Neural cell (in vitro differentiated cells): ENCODE results near the gene SRI. TPM values are rescaled to one million over a fixed set of nuclear protein-coding genes. Genes with fewer than 3 reads are reported as not detected.
A peak's percentile ranks its signal among the peaks of the same experiment; 100 is the strongest.

ENCODE experiments used
- H2AFZ ChIP-seq: fragments of 200-600, 300-800 bp; sonication (generic), shearing (Covaris generic); 2 replicates; pipeline ENCODE4 v1.6.0; 2014; ENCODE audit warnings: low read depth, mild to moderate bottlenecking, antibody characterized with exemption, low read length, moderate library complexity
- H3F3A ChIP-seq: fragments of 200-600 bp; shearing (Covaris generic); 2 replicates; pipeline ENCODE4 v1.6.1; 2016; ENCODE audit warnings: mild to moderate bottlenecking, moderate library complexity, mixed read lengths, antibody characterized with exemption, low read length; ENCODE audit not compliant: insufficient read depth, poor library complexity, severe bottlenecking
- H3K27ac ChIP-seq: fragments of 200-600, 300-800 bp; sonication (generic), shearing (Covaris generic); 2 replicates; pipeline ENCODE4 v1.5.1; 2014; ENCODE audit warnings: mild to moderate bottlenecking, low read length, moderate library complexity
- H3K27me3 ChIP-seq: fragments of 300-800, 200-600 bp; sonication (generic), shearing (Covaris generic); 2 replicates; pipeline ENCODE4 v1.6.0; 2014; ENCODE audit warnings: mild to moderate bottlenecking, low read depth, low read length, moderate library complexity; ENCODE audit not compliant: insufficient read depth
- H3K36me3 ChIP-seq: fragments of 300-800, 200-600 bp; sonication (generic), shearing (Covaris generic); 2 replicates; pipeline ENCODE4 v1.5.1; 2014; ENCODE audit warnings: mild to moderate bottlenecking, antibody characterized with exemption, low read length, moderate library complexity; ENCODE audit not compliant: insufficient read depth
- H3K4me2 ChIP-seq: fragments of 300-800, 200-600 bp; sonication (generic), shearing (Covaris generic); 2 replicates; pipeline ENCODE4 v1.6.0; 2014; ENCODE audit warnings: mild to moderate bottlenecking, low read length
- H3K4me3 ChIP-seq: fragments of 300-800, 200-600 bp; sonication (generic), shearing (Covaris generic); 2 replicates; pipeline ENCODE4 v1.5.1; 2014; ENCODE audit warnings: mild to moderate bottlenecking, low read length, moderate library complexity
- H3K79me2 ChIP-seq: fragments of 200-600 bp; shearing (Covaris generic); replicated peaks from 2 replicates; pipeline ENCODE4 v1.6.0; 2014; ENCODE audit warnings: mild to moderate bottlenecking, low read length, moderate library complexity; ENCODE audit not compliant: insufficient read depth
- H3K9ac ChIP-seq: fragments of 300-800, 200-600 bp; sonication (generic), shearing (Covaris generic); 2 replicates; pipeline ENCODE4 v1.6.1; 2016; ENCODE audit warnings: mild to moderate bottlenecking, low read length, mixed read lengths
- H3K9me2 ChIP-seq: fragments of 200-600 bp; shearing (Covaris generic); 2 replicates; pipeline ENCODE4 v1.6.1; 2016; ENCODE audit warnings: mild to moderate bottlenecking, low read length, mixed read lengths; ENCODE audit not compliant: insufficient read depth
- H3K9me3 ChIP-seq: fragments of 200-600, 300-800 bp; sonication (generic), shearing (Covaris generic); 2 replicates; pipeline ENCODE4 v1.6.1; 2016; ENCODE audit warnings: mild to moderate bottlenecking, mixed run types, low read length, moderate library complexity, mixed read lengths
- H4K20me1 ChIP-seq: fragments of 200-600 bp; shearing (Covaris generic); 2 replicates; pipeline ENCODE4 v1.6.1; 2016; ENCODE audit warnings: mild to moderate bottlenecking, mixed run types; ENCODE audit not compliant: insufficient read depth
- EP300 ChIP-seq: fragments of 450-650 bp; conservative IDR thresholded peaks from 2 replicates; pipeline ENCODE4 v1.6.1; 2014; ENCODE audit warnings: antibody characterized with exemption, mild to moderate bottlenecking, moderate library complexity; ENCODE audit not compliant: poor library complexity, severe bottlenecking
- MXI1 ChIP-seq: fragments of 450-650 bp; conservative IDR thresholded peaks from 2 replicates; pipeline ENCODE4 v1.6.1; 2014; ENCODE audit warnings: antibody characterized with exemption, mild to moderate bottlenecking; ENCODE audit not compliant: poor library complexity, severe bottlenecking
- POLR2AphosphoS5 ChIP-seq: IDR thresholded peaks from 2 replicates; pipeline ENCODE4 v1.6.1; 2012
- RAD21 ChIP-seq: fragments of 450-650 bp; conservative IDR thresholded peaks from 2 replicates; pipeline ENCODE4 v1.6.1; 2014; ENCODE audit warnings: antibody characterized with exemption, mild to moderate bottlenecking, moderate library complexity
- TAF1 ChIP-seq: IDR thresholded peaks from 2 replicates; pipeline ENCODE4 v1.6.1; 2012; ENCODE audit warnings: low read depth
- polyA plus RNA-seq: library from polyadenylated mRNA; depleted of rRNA; stranded (reverse); fragments of >200 nt; gene quantifications from 2 replicates; pipeline ENCODE4 v1.2.3, GENCODE V29; 2014
- TF ChIP-seq, protein P1 (sequence below): IDR thresholded peaks from 2 replicates; pipeline ENCODE4 v1.6.1; 2012; ENCODE audit warnings: borderline replicate concordance
- TF ChIP-seq, protein P2 (sequence below): fragments of 450-650 bp; IDR thresholded peaks from 2 replicates; pipeline ENCODE4 v1.5.1; 2014; ENCODE audit warnings: antibody characterized with exemption, mild to moderate bottlenecking, moderate library complexity; ENCODE audit not compliant: poor library complexity, severe bottlenecking

SRI gene
- polyA plus RNA-seq, 1 donor from 2014 or later = 97.2 TPM

DNA sequence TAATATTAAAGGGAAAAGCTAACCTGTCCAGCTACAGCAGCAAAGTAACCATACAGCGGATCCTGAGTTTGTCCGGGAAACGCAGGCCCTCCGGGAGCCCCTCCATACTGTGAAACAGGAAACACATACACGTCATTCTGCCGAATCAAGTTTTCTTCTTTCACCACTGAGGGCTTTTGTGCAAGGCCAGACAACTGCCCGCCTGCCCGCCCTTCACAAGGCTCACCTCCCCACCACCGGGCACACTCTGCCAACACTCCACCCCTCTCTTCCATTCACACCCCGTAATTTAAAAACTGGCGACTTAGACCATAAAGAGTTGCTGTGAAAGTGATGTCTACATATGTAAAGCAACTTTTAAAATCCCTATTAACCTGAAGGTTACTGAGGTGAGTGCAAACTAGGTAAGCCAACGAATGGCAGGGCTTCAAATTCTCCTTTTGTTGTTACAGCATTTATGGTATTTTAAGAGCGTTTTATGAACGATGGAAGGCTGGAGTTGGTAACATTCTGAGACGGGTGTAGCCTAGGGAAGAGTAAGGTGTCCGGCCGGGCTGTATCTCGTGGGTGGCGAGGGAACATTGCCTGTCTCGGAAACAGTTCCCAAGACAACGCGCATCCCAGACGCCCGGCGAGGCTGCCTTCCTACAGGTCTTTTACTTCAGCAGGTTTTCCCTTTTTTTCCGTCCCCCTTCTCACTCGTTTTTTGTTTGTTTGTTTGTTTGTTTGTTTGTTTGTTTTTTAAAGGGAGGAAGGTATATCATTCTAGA lies 817 bp downstream of the SRI start:
- H2AFZ ChIP-seq = peak overlapping the region; percentile 90
- no peaks in the 10 kb centered on the region for H3K36me3 ChIP-seq
- no peaks in the 10 kb centered on the region for H3K27me3 ChIP-seq
- H3K79me2 ChIP-seq = peaks cover 20% of the 10 kb centered on the region
- H4K20me1 ChIP-seq = no peaks in the 10 kb centered on the region
- peak overlapping the region; percentile 95 for H3K4me2 ChIP-seq
- no peaks in the 10 kb centered on the region for H3F3A ChIP-seq
- H3K4me3 ChIP-seq = peak overlapping the region; percentile 93
- H3K9me3 ChIP-seq = no peaks in the 10 kb centered on the region
- no peaks in the 10 kb centered on the region for H3K9me2 ChIP-seq
- no peak overlapping the region for H3K27ac ChIP-seq
- peak overlapping the region; percentile 82 for H3K9ac ChIP-seq
- TF ChIP-seq, protein P1, sequence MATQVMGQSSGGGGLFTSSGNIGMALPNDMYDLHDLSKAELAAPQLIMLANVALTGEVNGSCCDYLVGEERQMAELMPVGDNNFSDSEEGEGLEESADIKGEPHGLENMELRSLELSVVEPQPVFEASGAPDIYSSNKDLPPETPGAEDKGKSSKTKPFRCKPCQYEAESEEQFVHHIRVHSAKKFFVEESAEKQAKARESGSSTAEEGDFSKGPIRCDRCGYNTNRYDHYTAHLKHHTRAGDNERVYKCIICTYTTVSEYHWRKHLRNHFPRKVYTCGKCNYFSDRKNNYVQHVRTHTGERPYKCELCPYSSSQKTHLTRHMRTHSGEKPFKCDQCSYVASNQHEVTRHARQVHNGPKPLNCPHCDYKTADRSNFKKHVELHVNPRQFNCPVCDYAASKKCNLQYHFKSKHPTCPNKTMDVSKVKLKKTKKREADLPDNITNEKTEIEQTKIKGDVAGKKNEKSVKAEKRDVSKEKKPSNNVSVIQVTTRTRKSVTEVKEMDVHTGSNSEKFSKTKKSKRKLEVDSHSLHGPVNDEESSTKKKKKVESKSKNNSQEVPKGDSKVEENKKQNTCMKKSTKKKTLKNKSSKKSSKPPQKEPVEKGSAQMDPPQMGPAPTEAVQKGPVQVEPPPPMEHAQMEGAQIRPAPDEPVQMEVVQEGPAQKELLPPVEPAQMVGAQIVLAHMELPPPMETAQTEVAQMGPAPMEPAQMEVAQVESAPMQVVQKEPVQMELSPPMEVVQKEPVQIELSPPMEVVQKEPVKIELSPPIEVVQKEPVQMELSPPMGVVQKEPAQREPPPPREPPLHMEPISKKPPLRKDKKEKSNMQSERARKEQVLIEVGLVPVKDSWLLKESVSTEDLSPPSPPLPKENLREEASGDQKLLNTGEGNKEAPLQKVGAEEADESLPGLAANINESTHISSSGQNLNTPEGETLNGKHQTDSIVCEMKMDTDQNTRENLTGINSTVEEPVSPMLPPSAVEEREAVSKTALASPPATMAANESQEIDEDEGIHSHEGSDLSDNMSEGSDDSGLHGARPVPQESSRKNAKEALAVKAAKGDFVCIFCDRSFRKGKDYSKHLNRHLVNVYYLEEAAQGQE = no peak
- no peak for TF ChIP-seq EP300
- TF ChIP-seq, protein P2, sequence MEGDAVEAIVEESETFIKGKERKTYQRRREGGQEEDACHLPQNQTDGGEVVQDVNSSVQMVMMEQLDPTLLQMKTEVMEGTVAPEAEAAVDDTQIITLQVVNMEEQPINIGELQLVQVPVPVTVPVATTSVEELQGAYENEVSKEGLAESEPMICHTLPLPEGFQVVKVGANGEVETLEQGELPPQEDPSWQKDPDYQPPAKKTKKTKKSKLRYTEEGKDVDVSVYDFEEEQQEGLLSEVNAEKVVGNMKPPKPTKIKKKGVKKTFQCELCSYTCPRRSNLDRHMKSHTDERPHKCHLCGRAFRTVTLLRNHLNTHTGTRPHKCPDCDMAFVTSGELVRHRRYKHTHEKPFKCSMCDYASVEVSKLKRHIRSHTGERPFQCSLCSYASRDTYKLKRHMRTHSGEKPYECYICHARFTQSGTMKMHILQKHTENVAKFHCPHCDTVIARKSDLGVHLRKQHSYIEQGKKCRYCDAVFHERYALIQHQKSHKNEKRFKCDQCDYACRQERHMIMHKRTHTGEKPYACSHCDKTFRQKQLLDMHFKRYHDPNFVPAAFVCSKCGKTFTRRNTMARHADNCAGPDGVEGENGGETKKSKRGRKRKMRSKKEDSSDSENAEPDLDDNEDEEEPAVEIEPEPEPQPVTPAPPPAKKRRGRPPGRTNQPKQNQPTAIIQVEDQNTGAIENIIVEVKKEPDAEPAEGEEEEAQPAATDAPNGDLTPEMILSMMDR = no peak
- no peak for TF ChIP-seq TAF1
- no peak for TF ChIP-seq RAD21
- TF ChIP-seq POLR2AphosphoS5 = no peak

DNA sequence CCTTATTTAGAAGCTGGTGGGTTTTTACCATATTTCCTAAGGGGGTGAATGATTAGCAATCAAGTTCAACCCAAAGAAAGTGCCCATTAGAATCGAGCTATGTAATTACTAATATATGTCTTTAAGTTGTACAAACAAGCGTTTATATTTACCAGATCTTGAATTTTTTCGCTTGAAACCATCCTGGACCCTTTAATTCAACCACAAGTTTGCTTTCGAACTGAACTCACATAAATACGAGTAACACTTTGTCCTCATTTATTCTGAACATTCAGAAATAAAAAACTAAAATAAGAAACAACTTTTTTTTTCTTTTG lies 1.5 kb downstream of the SRI start:
- no peaks in the 10 kb centered on the region for H3K9me3 ChIP-seq
- no peaks in the 10 kb centered on the region for H3K36me3 ChIP-seq
- H3K79me2 ChIP-seq = peaks cover 20% of the 10 kb centered on the region
- H3K27ac ChIP-seq = no peak overlapping the region
- peak overlapping the region; percentile 82 for H3K9ac ChIP-seq
- H3K27me3 ChIP-seq = no peaks in the 10 kb centered on the region
- no peaks in the 10 kb centered on the region for H4K20me1 ChIP-seq
- TF ChIP-seq POLR2AphosphoS5 (no peak), MXI1 (no peak)
- TF ChIP-seq, protein P1 = no peak
- no peak overlapping the region for H2AFZ ChIP-seq
- H3K9me2 ChIP-seq = no peaks in the 10 kb centered on the region
- peak overlapping the region; percentile 93 for H3K4me3 ChIP-seq
- no peaks in the 10 kb centered on the region for H3F3A ChIP-seq
- peak overlapping the region; percentile 95 for H3K4me2 ChIP-seq
